Measurements from ENCODE around the gene CAMK2G. TPM values are rescaled to one million over a fixed set of nuclear protein-coding genes. Genes with fewer than 3 reads are reported as not detected.

CAMK2G gene
- total RNA-seq, 1 donor from 2014 or later: 48.9 TPM

- no peaks in the 10 kb centered on the region for H3K9me3 ChIP-seq
- H3K4me1 ChIP-seq: peaks cover 18% of the 10 kb centered on the region
- no peak overlapping the region for H3K27ac ChIP-seq
- DNase-seq (ENCODE audit: extremely low spot score in 2 of 2): no peak
- no peaks in the 10 kb centered on the region for H3K27me3 ChIP-seq
- intact Hi-C loops (cut with DNase I): no loop called here
- peaks cover 4 to 82% of the 10 kb centered on the region in 2 donors for H3K36me3 ChIP-seq
- H3K4me3 ChIP-seq: no peak overlapping the region
- TF ChIP-seq POLR2A (IDR thresholded peaks at IDR 0.05) (no peak), CTCF (IDR thresholded peaks at IDR 0.05) (no peak), POLR2AphosphoS5 (IDR thresholded peaks at IDR 0.05; ENCODE audit: insufficient read depth in 1 of 2, low read depth in 1 of 2) (no peak)
These were observed 70.6 kb downstream of the CAMK2G start for GRCh38 chr10:73803680-73804286.

GRCh38 chr10:73802276-73802991 is 71.9 kb downstream of the CAMK2G start:
- peaks cover 4 to 82% of the 10 kb centered on the region in 2 donors for H3K36me3 ChIP-seq
- H3K9me3 ChIP-seq: no peaks in the 10 kb centered on the region
- intact Hi-C loops (cut with DNase I): no loop called here
- DNase-seq (ENCODE audit: extremely low spot score in 2 of 2): no peak
- no peak overlapping the region for H3K27ac ChIP-seq
- no peaks in the 10 kb centered on the region for H3K27me3 ChIP-seq
- TF ChIP-seq POLR2AphosphoS5 (IDR thresholded peaks at IDR 0.05; ENCODE audit: insufficient read depth in 1 of 2, low read depth in 1 of 2) (no peak), POLR2A (IDR thresholded peaks at IDR 0.05) (no peak), CTCF (IDR thresholded peaks at IDR 0.05) (no peak)
- H3K4me3 ChIP-seq: no peak overlapping the region
- peaks cover 12% of the 10 kb centered on the region for H3K4me1 ChIP-seq

GRCh38 chr10:73801253-73801590 is 73.1 kb downstream of the CAMK2G start:
- Histone ChIP-seq H3K36me3 (peaks cover 4 to 82% of the 10 kb centered on the region in 2 donors), H3K27ac (no peak overlapping the region)

GRCh38 chr10:73800560-73801252 is 73.6 kb downstream of the CAMK2G start:
- Histone ChIP-seq H3K36me3 (peaks cover 4 to 82% of the 10 kb centered on the region in 2 donors), H3K27me3 (no peaks in the 10 kb centered on the region)

More at GRCh38 chr10:73801253-73801590, 73.1 kb downstream of the CAMK2G start:
- Histone ChIP-seq H3K4me3 (no peak overlapping the region), H3K27me3 (no peaks in the 10 kb centered on the region), H3K4me1 (no peaks in the 10 kb centered on the region), H3K9me3 (no peaks in the 10 kb centered on the region)
- DNase-seq (ENCODE audit: extremely low spot score in 2 of 2): no peak
- intact Hi-C loops (cut with DNase I): no loop called here
- TF ChIP-seq POLR2A (IDR thresholded peaks at IDR 0.05) (no peak), CTCF (IDR thresholded peaks at IDR 0.05) (no peak), POLR2AphosphoS5 (IDR thresholded peaks at IDR 0.05; ENCODE audit: insufficient read depth in 1 of 2, low read depth in 1 of 2) (no peak)

More at GRCh38 chr10:73800560-73801252, 73.6 kb downstream of the CAMK2G start:
- Histone ChIP-seq H3K4me3 (no peak overlapping the region), H3K4me1 (no peaks in the 10 kb centered on the region), H3K9me3 (no peaks in the 10 kb centered on the region), H3K27ac (no peak overlapping the region)
- DNase-seq (ENCODE audit: extremely low spot score in 2 of 2): no peak
- intact Hi-C loops (cut with DNase I): no loop called here
- TF ChIP-seq POLR2A (IDR thresholded peaks at IDR 0.05) (no peak), CTCF (IDR thresholded peaks at IDR 0.05) (no peak), POLR2AphosphoS5 (IDR thresholded peaks at IDR 0.05; ENCODE audit: insufficient read depth in 1 of 2, low read depth in 1 of 2) (no peak)

Data from vagina (tissue), 2 donors.